H7 (cell line): ENCODE data around the gene CLINT1. TPM values are rescaled to one million over a fixed set of nuclear protein-coding genes. Genes with fewer than 3 reads are reported as not detected.

Experiments used
- DNase-seq: peaks from one replicate; pipeline ENCODE4 v3.0.0; 2012
- H3K27me3 ChIP-seq: 2 replicates; pipeline ENCODE4 v1.6.0; 2011; ENCODE audit warnings: mild to moderate bottlenecking, low read length; ENCODE audit not compliant: control insufficient read depth, insufficient read depth
- H3K36me3 ChIP-seq: replicated peaks from 2 replicates; pipeline ENCODE4 v1.5.1; 2011; ENCODE audit warnings: low read length; ENCODE audit not compliant: control insufficient read depth, insufficient read depth
- H3K4me3 ChIP-seq: 2 replicates; pipeline ENCODE4 v1.5.1; 2011; ENCODE audit warnings: low read depth, mild to moderate bottlenecking, control low read depth, low read length, moderate library complexity; ENCODE audit not compliant: insufficient read depth
- total RNA-seq: library from RNA; depleted of rRNA; stranded (reverse); fragments of >200 nt; shearing (Covaris generic); gene quantifications from 2 replicates; pipeline ENCODE4 v1.2.3, GENCODE V29; 2014

The CLINT1 gene
- total RNA-seq, 1 experiment from 2014 or later = 74.9 TPM

DNA sequence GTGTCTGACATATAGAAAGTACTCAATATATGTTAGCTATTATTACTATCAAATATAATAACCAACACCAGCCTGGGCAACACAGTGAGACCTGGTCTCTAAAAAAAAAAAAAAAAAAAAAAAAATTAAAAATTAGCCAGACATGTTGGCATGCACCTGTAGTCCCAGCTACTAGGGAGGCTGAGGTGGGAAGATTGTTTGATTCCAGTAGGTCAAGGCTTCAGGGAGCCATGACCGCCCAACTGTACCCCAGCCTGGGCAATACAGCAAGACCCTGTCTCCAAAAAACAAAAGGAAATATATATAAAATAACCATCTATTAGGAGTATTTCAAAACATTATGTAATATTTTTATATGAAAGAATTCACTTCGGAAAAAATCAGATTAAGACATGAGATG, 40.6 kb downstream of the CLINT1 start:
- peaks cover 6% of the 10 kb centered on the region for H3K36me3 ChIP-seq
- H3K4me3 ChIP-seq = no peak overlapping the region
- no peak for DNase-seq
- H3K27me3 ChIP-seq = no peaks in the 10 kb centered on the region

DNA sequence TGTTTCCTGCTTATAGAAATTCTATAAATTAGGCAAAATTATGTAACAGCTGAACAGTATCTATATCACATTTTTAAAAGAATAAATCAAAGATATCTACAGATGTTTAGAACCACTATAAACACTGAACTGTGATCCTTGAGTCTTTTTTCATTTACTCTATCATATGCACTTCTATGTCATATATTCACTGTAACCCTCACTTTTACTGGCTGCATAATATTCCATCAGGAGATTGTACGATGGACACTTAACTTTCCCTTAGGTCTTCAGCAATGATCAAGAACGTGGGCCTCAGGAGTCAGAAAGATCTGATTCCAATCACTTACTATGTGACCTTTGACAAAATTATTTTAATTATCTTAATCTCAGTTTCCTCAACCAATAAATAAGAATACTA, 41.0 kb downstream of the CLINT1 start:
- DNase-seq = no peak
- Histone ChIP-seq H3K27me3 (no peaks in the 10 kb centered on the region), H3K36me3 (peaks cover 8% of the 10 kb centered on the region), H3K4me3 (no peak overlapping the region)

DNA sequence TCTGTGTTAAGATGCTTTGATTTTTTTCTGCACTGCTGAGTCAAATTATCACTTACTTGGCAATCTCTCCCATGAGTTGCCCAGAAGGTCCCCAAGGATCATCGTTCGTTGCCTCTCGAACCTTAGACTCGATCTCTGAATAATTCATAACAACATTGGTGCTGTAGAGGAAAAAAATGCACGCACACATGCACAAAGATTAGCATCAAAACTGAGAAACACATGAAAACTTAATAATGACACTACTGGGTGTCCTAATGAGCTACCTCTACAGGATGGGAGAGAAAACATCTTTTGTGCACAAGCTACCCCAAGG, 41.6 kb downstream of the CLINT1 start:
- Histone ChIP-seq H3K36me3 (peaks cover 10% of the 10 kb centered on the region), H3K27me3 (no peaks in the 10 kb centered on the region), H3K4me3 (no peak overlapping the region)
- DNase-seq = no peak

DNA sequence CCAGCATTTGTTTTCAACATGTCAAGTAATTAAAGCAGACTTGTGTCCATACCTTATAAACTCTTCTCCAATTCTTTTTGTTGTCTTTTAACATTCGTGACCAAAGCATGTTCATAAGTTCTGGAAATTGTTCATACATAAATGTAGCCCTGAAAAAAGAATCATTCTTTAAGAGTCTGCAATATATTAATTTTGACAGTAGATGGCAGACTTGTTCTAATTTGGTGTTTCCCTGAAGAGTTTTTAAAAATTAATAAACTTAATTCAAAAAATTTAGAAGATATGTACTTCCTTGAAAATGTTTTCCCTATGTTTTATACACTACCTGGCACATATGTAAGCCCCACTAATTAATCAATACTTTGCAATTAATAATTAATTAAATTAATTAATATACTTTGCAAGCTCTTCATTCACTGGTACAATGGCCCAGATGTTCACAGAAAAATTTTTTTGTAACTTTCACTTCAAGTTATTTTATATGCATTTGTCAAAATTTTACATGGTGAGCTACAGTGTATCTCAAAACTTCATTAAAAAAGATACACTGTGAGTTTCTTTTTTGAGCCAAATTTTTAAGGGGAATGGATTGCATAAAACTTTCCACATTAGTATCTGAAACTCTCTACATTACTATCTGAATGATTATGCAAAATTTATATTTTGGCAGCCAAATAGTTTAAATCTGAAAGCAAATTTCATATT, 42.1 kb downstream of the CLINT1 start:
- no peak for DNase-seq
- H3K36me3 ChIP-seq = peaks cover 10% of the 10 kb centered on the region
- no peaks in the 10 kb centered on the region for H3K27me3 ChIP-seq
- H3K4me3 ChIP-seq = no peak overlapping the region

DNA sequence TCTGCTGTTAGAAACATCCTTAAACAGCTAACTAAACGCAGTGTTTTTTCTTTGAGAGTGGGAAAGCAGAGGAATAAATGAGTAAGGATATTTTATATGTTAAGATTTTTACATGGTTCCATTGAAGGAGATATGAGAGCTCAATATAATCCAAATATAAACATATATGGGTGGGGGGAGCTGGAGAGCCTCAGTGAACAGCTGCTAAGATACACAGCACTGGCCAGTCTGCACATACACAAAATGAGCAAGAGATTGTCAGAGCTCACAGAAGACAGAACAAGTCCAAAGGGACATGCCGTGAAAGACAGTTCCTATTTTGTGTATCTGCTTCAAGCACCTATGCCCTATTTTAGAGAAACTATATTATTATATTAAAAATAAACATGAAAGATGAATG, 46.9 kb downstream of the CLINT1 start:
- H3K27me3 ChIP-seq = no peaks in the 10 kb centered on the region
- H3K4me3 ChIP-seq = no peak overlapping the region
- no peak for DNase-seq
- H3K36me3 ChIP-seq = peaks cover 15% of the 10 kb centered on the region

DNA sequence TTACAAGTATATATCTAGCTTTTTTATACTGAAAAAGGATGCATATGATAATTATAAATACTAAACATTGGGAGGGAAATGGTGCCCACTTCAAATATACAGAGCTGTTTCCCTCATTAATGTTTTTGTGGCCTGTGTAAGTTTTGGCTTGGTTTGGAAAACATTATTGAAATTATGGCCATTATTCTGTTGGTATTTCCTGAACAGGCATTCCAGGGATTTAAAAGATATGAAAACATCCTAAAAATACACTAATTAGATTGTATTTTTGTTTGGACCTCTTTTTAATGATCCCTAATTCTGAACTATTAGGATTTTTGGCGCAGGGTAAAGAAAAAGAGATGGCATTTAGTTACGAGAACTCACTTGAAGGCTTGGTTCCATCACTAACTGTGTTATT, 50.9 kb downstream of the CLINT1 start:
- no peak for DNase-seq
- no peaks in the 10 kb centered on the region for H3K27me3 ChIP-seq
- H3K4me3 ChIP-seq = no peak overlapping the region
- H3K36me3 ChIP-seq = peaks cover 18% of the 10 kb centered on the region

DNA sequence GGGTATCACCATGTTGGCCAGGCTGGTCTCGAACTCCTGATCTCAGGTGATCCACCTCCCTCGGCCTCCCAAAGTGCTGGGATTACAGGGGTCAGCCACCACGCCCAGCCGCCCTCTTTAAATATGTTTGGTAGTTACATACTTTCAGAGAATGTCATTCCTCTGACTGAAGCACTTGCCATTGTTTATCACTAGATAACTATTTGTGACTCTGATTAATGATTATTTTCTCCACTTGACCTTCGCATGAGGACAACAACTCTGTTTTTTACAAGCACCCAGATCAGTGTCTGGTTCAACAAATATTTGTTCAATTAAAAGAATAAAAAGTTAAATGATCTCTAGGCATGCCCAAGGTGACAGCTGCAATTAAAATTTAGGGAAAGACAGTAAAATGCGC, 56.2 kb downstream of the CLINT1 start:
- H3K27me3 ChIP-seq = no peaks in the 10 kb centered on the region
- no peak overlapping the region for H3K4me3 ChIP-seq
- H3K36me3 ChIP-seq = peaks cover 10% of the 10 kb centered on the region
- no peak for DNase-seq

DNA sequence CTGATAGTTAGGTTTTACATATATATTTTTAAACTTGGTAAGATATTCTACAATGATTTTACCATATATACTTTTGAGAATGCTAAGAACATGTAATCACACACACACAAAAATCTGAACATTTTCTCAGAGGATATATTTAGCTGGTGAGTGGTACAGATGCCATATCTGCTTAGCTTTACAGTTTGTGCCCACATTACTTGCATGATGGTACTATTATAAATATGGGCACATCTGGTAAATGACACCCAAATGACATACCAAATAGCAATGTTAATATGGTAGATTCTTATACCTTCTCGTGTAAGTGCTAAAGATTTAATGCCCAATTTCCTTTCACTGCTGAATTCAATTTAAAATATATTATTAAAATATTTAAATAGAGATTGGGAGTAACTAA, 58.8 kb downstream of the CLINT1 start:
- DNase-seq = no peak
- Histone ChIP-seq H3K4me3 (no peak overlapping the region), H3K36me3 (peaks cover 4% of the 10 kb centered on the region), H3K27me3 (no peaks in the 10 kb centered on the region)

DNA sequence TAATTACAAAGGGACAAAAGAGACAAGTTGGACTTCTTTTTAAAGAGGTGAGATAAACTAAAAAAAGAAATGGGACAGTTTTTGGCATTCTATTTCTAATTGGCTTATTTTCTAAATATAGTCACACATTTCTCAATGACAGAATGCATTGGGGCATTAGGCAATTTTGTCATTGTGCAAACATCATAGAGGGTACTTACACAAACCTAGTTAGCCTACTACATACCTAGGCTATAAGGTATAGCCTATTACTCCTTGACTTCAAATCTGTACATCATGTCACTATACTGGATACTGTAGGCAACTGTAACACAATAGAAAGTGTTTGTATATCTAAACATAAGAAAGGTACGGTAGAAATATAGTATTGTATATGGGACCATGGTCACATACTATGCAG, 59.4 kb downstream of the CLINT1 start:
- DNase-seq = no peak
- H3K4me3 ChIP-seq = no peak overlapping the region
- H3K36me3 ChIP-seq = peaks cover 1% of the 10 kb centered on the region
- no peaks in the 10 kb centered on the region for H3K27me3 ChIP-seq

DNA sequence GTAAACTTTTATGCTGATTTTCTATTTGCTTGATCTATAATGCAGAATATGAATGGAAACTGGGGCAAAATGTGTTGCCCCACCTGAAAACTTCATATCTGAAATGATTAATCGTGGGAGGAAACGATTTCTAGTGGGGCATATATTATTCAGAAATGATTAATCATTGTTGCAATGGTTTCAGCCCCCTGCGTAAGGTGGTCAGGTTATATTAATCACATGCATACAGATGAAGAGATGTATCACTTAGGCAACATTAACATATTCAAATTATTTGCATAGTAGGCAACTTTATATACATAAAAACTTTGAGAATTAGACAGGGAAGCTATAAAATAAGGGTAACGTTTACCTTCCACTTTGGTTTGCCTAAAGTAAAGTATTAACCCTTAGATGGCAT, 65.6 kb downstream of the CLINT1 start:
- H3K36me3 ChIP-seq = peaks cover 6% of the 10 kb centered on the region
- H3K4me3 ChIP-seq = no peak overlapping the region
- DNase-seq = no peak
- H3K27me3 ChIP-seq = no peaks in the 10 kb centered on the region

DNA sequence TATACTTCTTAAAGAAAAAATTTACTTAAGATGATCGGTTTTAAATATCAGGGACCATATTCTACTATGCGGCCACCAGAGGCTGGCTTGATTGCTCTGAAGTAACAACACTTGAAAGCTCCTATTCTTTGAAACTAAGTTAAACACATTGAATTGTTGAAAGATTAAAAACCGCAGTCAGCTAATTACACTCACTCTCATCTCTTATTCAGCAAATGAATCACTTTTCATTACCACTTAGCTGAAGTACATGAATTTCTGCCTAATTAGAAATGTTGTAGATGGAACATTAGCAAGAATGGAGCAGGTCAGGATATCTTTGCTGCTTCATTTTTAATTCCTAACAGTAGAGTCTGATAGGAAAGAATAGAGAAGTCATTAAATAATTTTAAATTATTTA, 73.1 kb downstream of the CLINT1 start:
- peaks cover 6% of the 10 kb centered on the region for H3K36me3 ChIP-seq
- H3K27me3 ChIP-seq = no peaks in the 10 kb centered on the region
- H3K4me3 ChIP-seq = no peak overlapping the region
- no peak for DNase-seq

DNA sequence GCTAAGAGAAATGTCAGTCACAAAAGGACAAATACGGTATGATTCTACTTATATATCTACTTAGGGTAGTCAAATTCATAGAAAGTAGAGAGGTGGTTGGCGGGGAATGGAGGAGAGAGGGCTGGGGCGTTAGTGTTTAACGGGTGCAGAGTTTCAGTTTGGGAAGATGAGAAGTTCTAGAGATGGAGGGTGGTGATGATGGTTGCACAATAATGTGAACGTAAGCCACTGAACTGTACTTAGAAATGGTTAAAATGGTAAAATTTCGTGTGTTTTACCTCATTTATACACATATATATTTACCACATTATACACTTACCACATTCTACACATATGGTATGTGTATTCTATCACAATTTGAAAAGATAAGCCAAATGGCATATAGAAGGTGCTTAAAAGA, 79.7 kb downstream of the CLINT1 start:
- no peak overlapping the region for H3K4me3 ChIP-seq
- no peaks in the 10 kb centered on the region for H3K27me3 ChIP-seq
- no peaks in the 10 kb centered on the region for H3K36me3 ChIP-seq
- DNase-seq = no peak

DNA sequence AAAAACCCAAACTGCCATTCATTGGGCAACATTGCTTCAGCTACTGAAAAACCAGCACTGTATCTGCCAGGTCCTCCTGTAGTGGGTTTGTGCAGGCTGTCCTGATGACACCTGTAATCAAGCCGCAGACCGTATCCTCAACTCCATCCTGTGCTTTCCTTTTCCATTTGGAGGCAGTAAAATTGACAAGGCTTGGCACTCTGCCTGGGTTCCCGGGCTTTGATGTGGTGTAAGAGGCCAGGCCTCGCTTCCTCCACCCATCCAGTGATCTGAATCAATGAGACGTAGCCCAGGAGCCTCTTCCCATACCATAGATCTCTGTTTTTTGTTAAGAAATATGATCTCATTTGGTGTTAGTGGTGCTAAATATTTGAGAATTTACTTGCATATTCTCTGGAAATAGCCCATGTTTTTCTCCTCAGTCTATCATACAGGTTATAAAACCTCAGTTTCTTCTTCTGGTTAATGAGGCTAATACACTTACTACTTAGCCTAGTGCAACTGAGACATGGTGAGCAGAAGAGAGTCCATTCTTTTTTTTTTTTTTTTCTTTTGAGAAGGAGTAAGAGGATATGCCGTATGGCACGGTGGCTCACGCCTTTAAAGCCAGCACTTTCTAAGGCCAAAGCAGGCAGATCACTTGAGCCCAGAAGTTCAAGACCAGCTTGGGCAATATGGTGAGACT, 80.7 kb downstream of the CLINT1 start:
- DNase-seq = no peak
- H3K27me3 ChIP-seq = no peaks in the 10 kb centered on the region
- no peak overlapping the region for H3K4me3 ChIP-seq
- no peaks in the 10 kb centered on the region for H3K36me3 ChIP-seq

DNA sequence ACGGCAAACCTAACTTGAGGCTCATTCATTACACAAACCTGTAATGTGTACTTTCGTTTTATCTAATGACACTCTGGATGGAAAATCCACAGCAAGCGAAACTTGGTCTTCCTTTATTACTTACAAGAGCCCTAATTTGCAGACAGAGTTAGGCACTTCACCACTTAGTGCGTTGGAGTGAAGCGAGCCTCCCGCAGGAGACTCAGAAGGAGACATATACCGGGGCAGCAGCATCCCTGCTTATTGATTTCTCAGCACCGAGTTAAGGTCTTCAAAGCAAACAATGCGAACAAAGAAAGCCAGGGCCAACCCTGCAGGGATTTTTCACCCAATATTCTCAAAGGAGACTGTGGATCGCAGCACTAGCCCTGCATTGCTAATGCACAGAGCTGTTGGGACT, 86.8 kb downstream of the CLINT1 start:
- no peaks in the 10 kb centered on the region for H3K36me3 ChIP-seq
- no peak overlapping the region for H3K4me3 ChIP-seq
- DNase-seq = peak; percentile 12
- H3K27me3 ChIP-seq = no peaks in the 10 kb centered on the region

DNA sequence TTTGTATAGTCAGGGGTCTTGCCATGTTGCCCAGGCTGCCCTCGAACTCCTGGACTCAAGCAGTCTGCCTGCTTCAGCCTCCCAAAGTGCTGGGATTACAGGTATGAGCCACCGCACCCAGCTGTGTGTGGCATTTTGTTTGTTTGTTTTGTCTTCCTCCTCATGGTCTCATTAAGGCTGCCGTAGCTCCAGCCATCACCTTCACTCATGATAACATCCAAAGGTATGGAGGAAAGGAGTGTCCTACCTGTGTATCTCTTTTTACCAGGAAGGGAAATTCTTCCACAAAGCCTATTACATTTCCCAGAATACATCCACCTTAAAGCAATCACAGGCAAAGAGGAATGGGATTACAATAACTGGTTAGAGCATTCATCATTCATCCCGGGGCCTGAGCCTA, 88.3 kb downstream of the CLINT1 start:
- Histone ChIP-seq H3K4me3 (no peak overlapping the region), H3K36me3 (no peaks in the 10 kb centered on the region), H3K27me3 (no peaks in the 10 kb centered on the region)
- no peak for DNase-seq

DNA sequence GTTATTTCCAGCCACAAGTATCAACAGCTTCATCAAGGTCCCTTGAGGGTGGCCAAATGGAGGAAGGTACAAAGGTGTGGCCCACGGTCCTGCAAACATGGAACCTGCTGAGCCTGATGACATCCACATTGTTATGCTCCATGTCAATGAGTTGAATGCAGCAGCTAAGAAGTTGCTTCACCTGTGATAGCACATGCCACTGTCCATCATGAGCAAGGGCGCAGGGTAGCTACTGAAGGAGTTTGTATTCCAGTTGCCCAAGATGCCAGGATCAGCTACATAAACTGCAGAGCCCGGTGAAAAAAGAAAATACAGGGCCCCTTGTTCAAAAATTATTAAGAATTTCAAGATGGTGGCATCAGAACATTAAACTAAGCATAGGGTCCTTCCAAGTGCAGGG, 91.3 kb downstream of the CLINT1 start:
- DNase-seq = no peak
- Histone ChIP-seq H3K36me3 (no peaks in the 10 kb centered on the region), H3K4me3 (no peak overlapping the region), H3K27me3 (no peaks in the 10 kb centered on the region)
